KG1 (cell line): ENCODE measurements around the gene ANKRD53.

Source experiments
- DNase-seq: peaks from one replicate; lab custom pipeline; 2025; lab: John Stamatoyannopoulos, UW

ANKRD53 gene

GRCh38 chr2:70978341-70979179 lies at the start of gene ANKRD53:
Gene ANKRD53, plus strand, starts transcription at chr2:70978630. Its CDS starts 16 bp downstream, at chr2:70978646.
- no peak for DNase-seq

- DNase-seq: no peak
These were observed 47.8 kb upstream of the ANKRD53 start for GRCh38 chr2:70930371-70931329.

GRCh38 chr2:70931376-70932000 lies 46.9 kb upstream of the ANKRD53 start:
- DNase-seq: no peak

- no peak for DNase-seq
These were observed 45.7 kb upstream of the ANKRD53 start for GRCh38 chr2:70932631-70933230.

- DNase-seq: no peak
These were observed 43.4 kb upstream of the ANKRD53 start for GRCh38 chr2:70934981-70935380.

- no peak for DNase-seq
These were observed 42.8 kb upstream of the ANKRD53 start, which contains the start of gene ATP6V1B1 for GRCh38 chr2:70935468-70936164. Gene ATP6V1B1, plus strand, starts transcription at chr2:70935900. Its CDS starts 55 bp downstream, at chr2:70935955.

GRCh38 chr2:70936165-70936978 lies 42.1 kb upstream of the ANKRD53 start:
- no peak for DNase-seq

GRCh38 chr2:70936979-70937811 lies 41.2 kb upstream of the ANKRD53 start:
- no peak for DNase-seq

- no peak for DNase-seq
These were observed 40.4 kb upstream of the ANKRD53 start for GRCh38 chr2:70937866-70938585.

- DNase-seq: no peak
These were observed 39.9 kb upstream of the ANKRD53 start for GRCh38 chr2:70938586-70938950.

GRCh38 chr2:70939001-70939838 lies 39.2 kb upstream of the ANKRD53 start:
- DNase-seq: no peak

GRCh38 chr2:70939839-70940580 lies 38.4 kb upstream of the ANKRD53 start:
- DNase-seq: no peak

- DNase-seq: no peak
These were observed 37.2 kb upstream of the ANKRD53 start for GRCh38 chr2:70941186-70941585.

GRCh38 chr2:70941701-70942100 lies 36.7 kb upstream of the ANKRD53 start:
- DNase-seq: no peak

GRCh38 chr2:70942396-70943204 lies 35.8 kb upstream of the ANKRD53 start:
- DNase-seq: no peak

GRCh38 chr2:70943205-70943871 lies 35.1 kb upstream of the ANKRD53 start:
- DNase-seq: no peak
